Endometrial microvascular endothelial cells (primary cell): ENCODE measurements around the gene SH3RF1. TPM values are rescaled to one million over a fixed set of nuclear protein-coding genes. Genes with fewer than 3 reads are reported as not detected.
"Not testable (repeated sequence)": the region's sequence is repeated elsewhere in the genome, so short reads cannot be mapped to it uniquely, and the experiment has no call there.

Source experiments
- in situ Hi-C: cut with HindIII; loops from 2 replicates; pipeline ENCODE4 v1.10.0; 2017; ENCODE audit warnings: low sequenced_read_pairs, low pct_unique_long_range_greater_than_20kb; ENCODE audit errors: inconsistent ontology term
- total RNA-seq: library from RNA; depleted of rRNA; stranded (reverse); fragments of >200 nt; gene quantifications from one replicate; pipeline ENCODE4 v1.2.3, GENCODE V29; 2015; ENCODE audit errors: inconsistent ontology term

The SH3RF1 gene
- total RNA-seq, 1 donor from 2014 or later, result 34.4 TPM

DNA sequence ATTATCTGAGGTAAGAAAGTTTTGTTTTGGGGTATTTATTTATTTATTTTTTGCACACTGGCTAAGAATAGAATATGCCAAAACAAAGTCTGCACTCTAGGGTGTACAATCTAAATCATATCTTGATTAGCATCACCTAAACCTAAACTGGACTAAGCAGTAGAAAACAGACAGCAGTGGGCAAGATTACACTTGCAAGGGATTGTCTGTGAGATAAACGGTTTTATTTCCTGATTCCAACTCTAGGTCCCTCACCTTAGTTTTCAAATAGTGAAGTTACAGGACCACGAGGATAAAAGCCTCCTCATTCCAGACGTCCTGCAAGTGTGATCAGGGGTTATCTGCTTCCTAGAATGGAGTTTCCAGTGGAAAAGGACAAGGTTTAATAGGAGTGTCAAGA, 86.1 kb downstream of the SH3RF1 start:
- in situ Hi-C loops, result no loop called here

DNA sequence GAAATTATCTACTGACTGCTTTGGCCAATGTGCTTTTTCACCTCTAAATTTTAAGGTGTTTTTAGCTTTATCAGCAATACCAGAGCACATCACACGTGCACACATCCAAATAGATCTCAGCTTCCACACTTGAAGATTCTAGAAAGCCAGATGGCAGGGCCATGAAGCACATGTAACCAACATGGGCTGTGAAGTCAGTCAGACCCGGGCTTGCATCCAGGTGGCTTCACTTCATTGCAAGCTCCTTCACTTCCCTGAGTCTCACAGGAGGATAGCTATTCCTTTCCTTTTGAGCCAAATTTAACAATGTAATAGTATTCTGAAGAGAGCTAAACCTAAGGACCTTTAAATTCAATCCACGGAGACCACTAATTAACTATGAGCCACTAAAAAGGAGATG, 86.5 kb downstream of the SH3RF1 start:
- in situ Hi-C loops, result no loop called here

DNA sequence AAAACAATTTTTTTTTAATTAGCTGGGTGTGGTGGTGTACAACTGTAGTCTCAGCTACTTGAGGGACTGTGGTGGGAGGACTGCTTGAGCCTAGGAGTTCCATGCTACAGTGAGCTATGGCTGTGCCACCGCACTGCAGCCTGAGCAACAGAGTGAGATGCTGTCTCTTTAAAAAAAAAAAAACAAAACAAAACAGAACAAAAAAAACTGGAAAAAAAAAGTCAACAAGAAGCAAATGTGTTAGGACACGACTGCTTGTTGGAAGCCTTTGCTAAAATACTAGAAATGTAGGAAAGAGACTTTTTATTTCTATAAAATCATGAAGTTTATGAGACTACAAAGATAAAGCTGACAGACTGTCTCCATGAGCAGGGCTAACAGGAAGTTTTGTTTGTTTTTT, 87.2 kb downstream of the SH3RF1 start:
- in situ Hi-C loops, result no loop called here

DNA sequence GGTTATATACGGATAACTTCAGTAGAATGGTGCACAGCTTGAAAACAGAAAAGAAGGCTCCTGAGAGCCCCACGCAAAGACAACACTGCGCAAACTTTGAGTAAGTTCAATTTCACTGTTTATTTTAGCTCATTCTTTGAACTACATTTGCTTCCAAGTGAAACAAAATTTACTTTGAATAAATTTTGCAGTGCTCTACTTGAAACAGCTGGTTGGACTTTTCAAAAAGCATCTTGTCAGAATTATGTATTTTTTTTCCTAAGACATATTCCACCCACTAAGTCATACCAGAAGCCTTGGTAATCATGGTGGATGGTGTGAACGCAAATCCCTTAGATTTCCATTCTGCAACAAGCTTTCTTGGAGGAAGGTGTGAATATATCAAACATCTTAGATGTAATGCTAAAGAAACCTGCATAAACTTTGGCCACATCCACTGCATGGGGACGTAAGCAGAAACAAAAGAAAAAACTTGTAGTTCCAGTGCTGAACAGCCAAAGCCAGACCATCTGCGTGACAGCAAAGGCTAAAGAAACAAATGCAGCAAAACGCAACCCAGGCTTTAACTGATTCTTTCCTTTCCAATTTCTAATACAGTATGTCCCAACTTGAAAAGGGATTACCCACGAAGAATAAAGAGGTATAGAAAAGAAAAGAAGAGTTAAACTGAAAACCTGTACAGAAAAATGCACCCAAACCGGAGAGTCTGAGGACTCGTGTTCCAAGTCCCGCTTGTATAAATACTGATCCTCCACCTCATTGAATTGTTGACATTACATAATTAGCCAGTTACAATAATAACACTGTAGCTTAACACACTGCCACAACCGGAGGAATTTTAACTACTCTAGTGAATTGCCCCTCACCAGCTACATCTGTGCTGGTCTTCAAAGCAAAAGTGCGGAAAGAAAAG, 90.9 kb downstream of the SH3RF1 start:
- in situ Hi-C loops, result no loop called here

DNA sequence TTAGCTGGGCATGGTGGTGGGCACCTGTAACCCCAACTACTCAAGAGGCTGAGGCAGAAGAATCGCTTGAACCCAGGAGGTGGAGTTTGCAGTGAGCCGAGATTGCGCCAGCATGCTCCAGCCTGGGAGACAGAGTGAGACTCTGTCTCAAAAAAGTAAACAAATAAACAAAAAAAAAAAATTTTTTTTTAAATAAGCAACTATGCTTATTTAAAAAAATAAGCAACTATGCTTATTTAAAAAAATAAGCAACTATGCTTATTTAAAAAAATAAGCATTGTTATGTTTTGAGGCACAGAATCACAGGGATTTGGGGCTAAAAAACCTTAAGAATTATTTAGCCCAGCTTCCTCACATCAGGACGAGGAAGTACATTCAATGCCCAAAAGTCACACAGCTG, 92.7 kb downstream of the SH3RF1 start:
- in situ Hi-C loops, result not testable (repeated sequence)

DNA sequence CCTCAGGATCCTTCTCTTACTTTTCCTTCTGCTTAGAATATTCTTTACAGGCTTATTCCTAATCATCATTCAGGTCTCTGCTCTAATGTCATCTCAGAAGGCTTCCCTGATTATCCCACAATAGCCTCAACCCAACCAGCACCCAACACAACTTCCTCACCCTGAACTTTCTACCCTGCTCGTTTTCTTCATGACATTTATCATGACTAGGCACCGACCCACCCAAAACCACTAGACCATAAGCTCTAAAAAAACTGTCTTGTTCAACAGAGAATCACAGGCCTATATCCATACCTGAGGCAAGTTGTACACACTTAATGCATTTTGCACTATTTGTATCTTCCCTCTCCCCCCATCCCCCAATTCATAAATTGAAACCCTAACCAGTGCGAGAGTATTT, 95.3 kb downstream of the SH3RF1 start:
- in situ Hi-C loops, result no loop called here

DNA sequence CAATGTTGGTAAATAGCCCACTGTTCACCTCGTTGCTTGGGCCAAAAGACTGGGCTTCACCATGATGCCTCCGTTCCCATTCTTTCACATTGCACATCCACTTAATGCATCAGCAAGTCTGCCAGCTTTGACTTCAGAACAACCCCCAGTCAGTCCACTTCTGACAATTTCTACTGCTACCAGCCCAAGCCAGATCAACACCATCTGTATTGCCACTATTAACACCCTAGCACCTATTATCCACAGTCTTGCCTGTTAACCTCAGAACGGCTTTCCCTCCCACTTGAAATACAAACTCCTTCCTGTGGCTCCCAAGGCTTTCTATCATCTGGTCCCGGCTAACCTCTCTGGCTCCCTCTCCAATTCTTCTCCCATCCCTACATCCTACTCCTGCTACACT, 95.7 kb downstream of the SH3RF1 start:
- in situ Hi-C loops, result no loop called here

DNA sequence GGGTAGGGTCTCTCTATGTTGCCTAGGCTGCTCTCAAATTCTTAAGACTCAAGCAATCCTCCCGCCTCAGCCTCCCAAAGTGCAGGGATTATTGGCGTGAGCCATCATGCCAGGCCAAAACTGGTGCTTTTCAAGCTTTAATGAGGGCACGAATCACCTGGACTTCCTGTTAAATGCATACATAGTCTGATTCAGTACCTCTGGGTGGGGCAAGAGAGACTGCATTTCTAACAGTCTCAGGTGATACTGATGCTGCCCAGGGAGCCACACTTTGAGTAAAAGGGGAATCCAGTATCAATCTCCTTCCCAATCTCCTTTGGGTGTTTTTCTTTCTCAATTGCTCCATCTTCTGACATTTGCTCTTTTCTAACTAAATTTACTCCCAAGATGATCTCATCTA, 96.5 kb downstream of the SH3RF1 start:
- in situ Hi-C loops, result no loop called here

DNA sequence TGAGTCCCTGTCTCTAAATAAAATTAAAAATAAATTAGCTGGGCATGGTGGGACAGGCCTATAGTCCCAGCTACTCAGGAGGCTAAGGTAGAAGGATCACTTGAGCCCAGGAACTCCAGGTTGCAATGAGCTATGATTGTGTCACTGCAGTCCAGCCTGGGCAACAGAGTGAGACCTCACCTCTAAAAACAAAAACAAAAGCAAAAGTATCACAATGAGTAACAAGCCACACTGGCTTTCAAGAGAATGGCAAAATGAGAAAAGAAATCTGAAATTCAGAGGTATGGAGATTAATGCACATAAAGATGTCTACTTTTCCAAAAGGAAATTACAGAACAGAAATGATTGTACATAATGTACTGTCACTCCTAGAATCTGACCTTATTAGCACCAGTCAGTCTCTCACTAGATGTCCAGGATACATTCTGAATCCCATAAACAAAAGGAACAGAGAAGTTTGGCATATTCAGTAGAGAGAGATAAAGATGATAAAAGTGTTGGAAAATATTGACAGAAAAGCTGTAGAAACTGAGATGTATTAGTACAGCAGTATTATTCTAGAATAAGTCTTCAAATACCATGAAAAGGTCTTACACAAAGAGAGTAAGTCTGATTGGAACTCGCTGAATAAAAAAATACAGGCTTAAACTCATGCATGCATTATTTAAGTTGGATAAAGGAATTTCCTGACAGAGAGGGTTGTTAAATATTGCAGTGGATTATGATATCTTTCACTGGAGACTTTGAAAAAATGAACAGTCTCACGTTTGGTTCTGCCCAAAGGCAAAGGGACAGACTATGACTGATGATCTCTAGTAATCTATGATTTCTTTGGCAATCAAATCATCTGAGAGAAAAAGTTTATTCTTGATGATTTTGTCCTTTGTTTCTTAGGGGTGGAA, 102.5 kb downstream of the SH3RF1 start:
- in situ Hi-C loops, result no loop called here

DNA sequence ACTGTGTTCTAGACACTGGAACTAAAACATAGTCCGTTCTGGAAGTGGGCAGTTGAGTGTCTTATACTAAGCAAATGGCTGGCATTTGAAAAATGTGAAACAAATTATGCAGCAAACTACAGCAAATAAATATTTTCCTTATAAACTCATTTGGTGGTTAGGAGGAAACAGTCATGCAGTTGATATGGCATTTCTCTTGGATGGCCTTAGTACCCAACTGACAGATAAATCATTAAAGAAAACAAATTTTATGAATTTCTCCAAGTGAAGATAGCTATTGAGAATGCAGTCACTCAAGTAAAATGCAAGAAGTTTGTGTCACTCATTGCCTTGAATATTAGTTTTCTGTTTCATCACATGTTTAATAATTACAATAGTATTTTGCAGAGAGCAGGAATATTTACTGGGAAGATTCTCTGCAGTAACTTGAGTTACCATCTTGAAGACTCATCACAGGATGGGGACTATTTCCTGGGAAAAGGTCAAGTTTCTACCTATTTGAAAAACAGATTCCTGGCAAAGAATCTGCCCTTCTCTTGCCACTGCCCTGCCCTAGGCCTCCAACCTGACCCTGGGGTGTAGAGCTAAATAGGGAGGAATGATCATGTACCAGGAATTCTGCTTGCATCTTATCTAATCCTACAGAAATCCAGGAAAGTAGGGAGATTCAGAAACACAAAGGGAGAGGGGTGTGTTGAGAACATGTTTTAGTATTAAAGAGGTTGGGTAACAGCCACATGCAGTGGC, 105.9 kb downstream of the SH3RF1 start:
- in situ Hi-C loops, result no loop called here

DNA sequence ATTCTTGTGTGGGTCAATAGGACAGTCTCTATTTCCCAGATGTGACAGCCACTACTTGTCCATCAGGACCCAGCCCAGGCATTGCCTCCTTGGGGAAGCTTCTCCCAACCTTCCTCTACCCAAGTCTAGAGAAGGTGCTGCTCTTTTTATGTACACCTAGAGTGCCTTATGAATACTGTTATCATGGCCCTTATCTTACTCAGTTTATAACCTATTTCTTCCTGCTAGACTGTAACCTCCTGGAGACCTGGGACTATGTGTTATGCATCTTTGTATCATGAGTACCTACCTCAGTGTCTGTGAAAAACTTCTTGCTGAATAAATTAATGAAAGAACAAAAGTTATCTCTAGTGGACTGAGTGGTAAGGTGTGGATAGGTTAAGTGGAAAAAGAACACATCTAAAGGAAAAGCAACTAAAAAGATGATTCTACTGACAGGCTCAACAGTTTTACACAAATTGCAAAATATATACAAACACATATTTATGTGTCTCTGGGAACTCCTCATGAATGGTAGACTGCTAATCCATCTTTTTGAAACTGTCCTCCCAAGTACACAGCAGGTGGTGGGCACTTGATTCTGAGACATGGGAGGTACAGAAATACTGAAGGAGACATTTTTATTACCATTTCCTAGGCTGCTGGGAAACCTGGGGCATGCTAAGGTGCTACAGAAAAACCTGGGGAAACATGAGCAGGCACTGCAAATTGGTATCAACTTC, 106.6 kb downstream of the SH3RF1 start:
- in situ Hi-C loops, result no loop called here

DNA sequence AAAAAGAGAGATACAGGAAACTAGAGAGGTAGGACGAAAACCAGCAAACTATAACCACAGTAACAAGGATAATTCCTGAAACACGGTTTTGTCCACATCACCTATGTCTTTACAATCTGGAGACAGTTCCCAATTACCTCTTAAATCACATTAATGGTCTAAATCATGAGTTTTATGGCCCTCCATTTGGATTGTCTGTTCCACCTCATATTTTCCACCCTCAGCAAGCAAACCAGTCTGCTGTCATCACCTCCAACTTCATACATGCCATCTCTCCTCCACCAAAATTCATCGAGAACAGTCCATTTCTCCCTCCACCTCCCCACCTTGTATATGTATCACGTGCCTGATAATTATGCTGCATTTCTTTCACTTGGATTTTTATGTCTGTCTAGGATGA, 107.3 kb downstream of the SH3RF1 start:
- in situ Hi-C loops, result no loop called here

DNA sequence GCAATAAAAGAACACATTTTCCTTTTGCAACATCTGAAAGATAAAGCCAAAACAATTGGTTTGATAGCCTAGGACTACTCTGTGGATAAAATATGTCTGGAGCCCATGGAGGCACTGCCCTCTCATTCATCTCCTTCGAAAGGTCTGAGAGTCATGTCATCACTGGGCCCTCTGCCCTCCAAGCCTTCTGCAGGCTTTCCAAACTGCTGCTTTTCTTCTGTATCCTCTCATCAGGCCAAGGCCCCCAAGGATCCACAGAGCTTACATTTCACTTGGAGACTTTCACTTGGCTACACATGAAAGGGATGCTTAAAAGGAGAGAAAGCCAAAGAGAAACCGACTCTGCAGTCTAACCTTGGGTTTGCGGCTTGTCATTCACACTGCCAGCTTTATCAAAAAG, 109.9 kb downstream of the SH3RF1 start:
- in situ Hi-C loops, result no loop called here

DNA sequence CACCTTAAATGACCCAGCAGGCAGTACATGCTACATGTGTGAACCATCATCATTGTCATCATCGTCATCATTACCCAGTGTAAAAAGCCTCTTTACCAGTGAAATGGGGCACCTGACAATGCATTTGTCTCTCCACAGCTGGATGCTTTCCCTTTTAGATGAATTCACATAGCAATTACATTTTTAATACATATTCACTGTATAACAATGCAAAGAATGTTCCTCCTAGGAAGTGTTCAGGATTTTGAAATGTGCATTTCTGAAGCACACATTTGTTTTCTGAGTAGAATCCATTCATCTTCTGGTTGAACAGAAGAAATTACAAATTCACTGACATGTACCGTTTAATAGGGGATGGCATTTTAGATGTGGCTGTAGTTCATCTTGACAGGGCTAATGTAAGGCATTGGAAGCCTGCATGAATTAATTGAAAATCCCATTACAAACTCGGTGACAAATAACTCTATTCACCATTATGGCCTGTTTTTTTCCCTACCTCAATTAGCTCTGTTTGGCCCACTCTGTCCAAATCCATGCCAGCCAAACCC, 111.1 kb downstream of the SH3RF1 start:
- in situ Hi-C loops, result no loop called here

DNA sequence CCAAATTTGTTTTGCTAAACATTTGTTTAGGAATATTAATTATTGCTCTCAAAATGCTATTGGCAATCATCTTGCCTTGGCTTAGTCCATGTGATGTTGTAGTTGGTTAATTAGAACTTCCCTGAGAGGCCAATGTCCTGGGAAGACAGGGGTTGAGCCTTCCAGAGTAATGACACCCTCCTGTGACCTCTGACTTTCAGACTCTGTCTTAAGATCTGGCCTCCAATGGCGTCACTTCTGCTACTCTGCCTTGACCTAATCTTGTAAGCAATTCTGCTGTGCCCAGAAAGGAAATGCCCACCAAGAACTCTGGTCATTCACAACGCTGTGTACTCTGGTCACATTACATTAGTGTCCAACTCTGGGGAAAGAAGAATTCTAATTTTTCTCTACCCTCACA, 111.9 kb downstream of the SH3RF1 start:
- in situ Hi-C loops, result no loop called here

DNA sequence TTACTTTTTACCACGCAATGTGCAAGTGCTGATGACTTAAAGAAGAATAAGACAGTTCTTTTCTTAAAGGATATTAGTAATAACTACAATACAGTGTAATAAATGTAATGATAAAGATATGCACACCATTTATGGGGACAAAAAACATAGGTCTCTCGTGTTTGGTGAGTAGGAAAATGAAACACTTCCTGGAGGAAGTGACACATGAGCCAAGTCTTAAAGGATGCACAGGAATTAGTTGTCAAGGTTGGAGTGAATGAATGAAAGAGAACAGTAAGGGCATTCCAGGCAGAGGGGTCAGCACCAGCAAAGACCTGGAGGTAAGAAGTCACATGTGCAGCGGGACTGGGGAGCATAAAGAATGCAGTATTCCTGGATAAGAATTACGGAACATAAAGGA, 112.7 kb downstream of the SH3RF1 start:
- in situ Hi-C loops, result no loop called here

DNA sequence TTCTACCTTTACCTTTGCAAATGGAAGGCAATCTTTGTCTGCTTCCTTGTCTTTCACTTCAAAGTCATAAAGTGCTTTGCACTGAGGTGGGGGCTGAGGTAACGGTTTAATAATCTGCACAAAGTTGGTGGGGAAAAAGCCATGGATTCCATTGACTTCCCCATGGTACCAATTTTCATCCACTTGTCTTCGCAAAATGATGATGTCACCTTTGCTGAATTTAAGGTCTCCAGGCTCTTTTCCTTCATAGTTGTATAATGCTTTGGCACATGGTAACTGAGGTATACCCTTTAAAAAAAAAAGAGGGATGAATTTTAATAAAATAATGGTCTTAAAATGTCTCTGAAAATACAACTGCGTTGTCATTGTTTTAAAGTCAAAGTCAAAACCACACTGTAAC, 114.4 kb downstream of the SH3RF1 start:
- in situ Hi-C loops, result no loop called here

DNA sequence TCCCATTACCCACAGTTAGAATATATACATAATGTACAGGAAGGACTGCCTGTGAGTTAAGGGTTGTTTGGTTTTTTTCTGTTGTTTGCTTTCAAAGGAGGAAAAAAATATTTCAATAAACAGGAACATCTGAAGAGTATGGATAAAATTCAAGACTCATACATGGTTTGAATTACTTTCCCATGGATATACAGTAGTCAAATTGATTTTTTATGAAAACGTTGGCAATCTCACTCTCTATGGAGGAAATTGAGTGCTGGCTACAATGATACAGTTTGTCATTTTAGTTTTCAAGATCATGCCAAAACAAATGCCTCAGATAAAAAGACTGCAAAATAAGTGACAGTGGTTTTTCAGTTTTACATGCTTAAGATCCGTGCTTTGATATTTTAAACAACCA, 116.6 kb downstream of the SH3RF1 start:
- in situ Hi-C loops, result no loop called here
